Right atrium auricular region (tissue), 2 donors: ENCODE data around the gene RBM22. TPM values are rescaled to one million over a fixed set of nuclear protein-coding genes. Genes with fewer than 3 reads are reported as not detected.
"Not testable (repeated sequence)": the region's sequence is repeated elsewhere in the genome, so short reads cannot be mapped to it uniquely, and the experiment has no call there.

Source experiments
- DNase-seq: peaks from one replicate; pipeline ENCODE4 v3.0.0-alpha.2; 2019; ENCODE audit warnings: low spot score
- H3K27ac ChIP-seq, 2 donors: fragments of 200-600 bp; sonication (generic); 1 replicate in 1 of 2; 2 replicates in 1 of 2; pipeline ENCODE4 v1.5.1; 2016 to 2019
- H3K27me3 ChIP-seq, 2 donors: fragments of 200-600 bp; sonication (generic); one replicate each; pipeline versions ENCODE4 v1.5.1 to v1.6.0; 2017 to 2019
- H3K36me3 ChIP-seq: fragments of 200-600 bp; sonication (generic); one replicate; pipeline ENCODE4 v1.5.1; 2016
- H3K4me1 ChIP-seq, 2 donors: fragments of 200-600 bp; sonication (generic); one replicate each; pipeline versions ENCODE4 v1.5.1 to v1.6.0; 2017 to 2019
- H3K4me3 ChIP-seq, 2 donors: fragments of 200-600 bp; sonication (generic); 1 replicate in 1 of 2; 2 replicates in 1 of 2; pipeline ENCODE4 v1.5.1; 2017 to 2019; ENCODE audit warnings: mild to moderate bottlenecking in 1 of 2, moderate library complexity in 1 of 2
- H3K9me3 ChIP-seq, 2 donors: fragments of 200-600 bp; sonication (generic); one replicate each; pipeline ENCODE4 v1.5.1; 2019
- CTCF ChIP-seq, 2 donors: fragments of 200-600 bp; sonication (generic); IDR thresholded peaks; one replicate each; pipeline ENCODE4 v1.5.1; 2019; ENCODE audit warnings: antibody characterized with exemption in 2 of 2
- total RNA-seq, 2 donors: library from RNA; depleted of rRNA; stranded (reverse); fragments of >200 nt; gene quantifications; one replicate each; pipeline ENCODE4 v1.1.0, GENCODE V29; 2016

The RBM22 gene
- total RNA-seq = 10 to 100 TPM; 26.0 to 29.5 TPM

GRCh38 chr5:150700594-150701377 is at the start of gene RBM22:
Gene RBM22, minus strand, starts transcription at chr5:150701062. Its CDS starts 77 bp downstream, at chr5:150700985.
- DNase-seq = peak; percentile 96

GRCh38 chr5:150750469-150750868 is 49.6 kb upstream of the RBM22 start:
- no peak for DNase-seq
- Histone ChIP-seq H3K36me3 (peaks cover 31% of the 10 kb centered on the region), H3K27me3 (no peaks in the 10 kb centered on the region), H3K4me3 (no peak overlapping the region), H3K9me3 (no peaks in the 10 kb centered on the region), H3K27ac (no peak overlapping the region), H3K4me1 (peaks cover 0 to 15% of the 10 kb centered on the region in 2 donors)
- no peak for TF ChIP-seq CTCF (IDR thresholded peaks at IDR 0.05)

More at GRCh38 chr5:150700594-150701377, at the start of gene RBM22:
- H3K27ac ChIP-seq = peak within 1 kb of the TSS; percentile 98 to 100
- H3K27me3 ChIP-seq = no peaks in the 10 kb centered on the region
- TF ChIP-seq CTCF (IDR thresholded peaks at IDR 0.05) = peak; percentile 72 to 82
- no peaks in the 10 kb centered on the region for H3K9me3 ChIP-seq
- H3K4me1 ChIP-seq = peaks cover 3 to 19% of the 10 kb centered on the region in 2 donors
- peak within 1 kb of the TSS; percentile 97 to 98 for H3K4me3 ChIP-seq
- peaks cover 33% of the 10 kb centered on the region for H3K36me3 ChIP-seq

- not testable (repeated sequence) for DNase-seq, H3K27me3 ChIP-seq, H3K9me3 ChIP-seq, H3K27ac ChIP-seq, H3K4me1 ChIP-seq, H3K4me3 ChIP-seq
- H3K36me3 ChIP-seq = peaks cover 13% of the 10 kb centered on the region
Observed at GRCh38 chr5:150743142-150743488, 42.3 kb upstream of the RBM22 start.

- not testable (repeated sequence) for H3K27me3 ChIP-seq, H3K4me1 ChIP-seq, H3K27ac ChIP-seq, H3K9me3 ChIP-seq, H3K4me3 ChIP-seq, DNase-seq
- H3K36me3 ChIP-seq = peaks cover 13% of the 10 kb centered on the region
Observed at GRCh38 chr5:150742455-150743141, 41.7 kb upstream of the RBM22 start.

GRCh38 chr5:150740992-150741391 is 40.1 kb upstream of the RBM22 start:
- no peaks in the 10 kb centered on the region for H3K27me3 ChIP-seq
- H3K9me3 ChIP-seq = no peaks in the 10 kb centered on the region
- no peak overlapping the region for H3K4me3 ChIP-seq
- no peaks in the 10 kb centered on the region for H3K4me1 ChIP-seq
- TF ChIP-seq CTCF (IDR thresholded peaks at IDR 0.05) = no peak
- H3K27ac ChIP-seq = no peak overlapping the region
- H3K36me3 ChIP-seq = peaks cover 13% of the 10 kb centered on the region
- DNase-seq = no peak

GRCh38 chr5:150738862-150739261 is 38.0 kb upstream of the RBM22 start:
- DNase-seq = no peak
- H3K27me3 ChIP-seq = no peaks in the 10 kb centered on the region
- H3K27ac ChIP-seq = no peak overlapping the region
- TF ChIP-seq CTCF (IDR thresholded peaks at IDR 0.05) = no peak
- H3K9me3 ChIP-seq = no peaks in the 10 kb centered on the region
- peaks cover 13% of the 10 kb centered on the region for H3K36me3 ChIP-seq
- H3K4me1 ChIP-seq = peaks cover 0 to 4% of the 10 kb centered on the region in 2 donors
- no peak overlapping the region for H3K4me3 ChIP-seq
